HepG2 (cell line): ENCODE results near the gene FIBP. TPM values are rescaled to one million over a fixed set of nuclear protein-coding genes. Genes with fewer than 3 reads are reported as not detected.

Experiments used
- MEIS2 ChIP-seq: sonication (generic); formaldehyde crosslinking; IDR thresholded peaks from 2 replicates; pipeline ENCODE4 v1.9.0; 2021; ENCODE audit warnings: mild to moderate bottlenecking, missing genetic modification reagents
- MYC ChIP-seq: sonication (generic); formaldehyde crosslinking; IDR thresholded peaks from 2 replicates; pipeline ENCODE4 v1.9.0; 2021; ENCODE audit warnings: missing genetic modification reagents, borderline replicate concordance
- REPIN1 ChIP-seq: sonication (generic); formaldehyde crosslinking; IDR thresholded peaks from 2 replicates; pipeline ENCODE4 v1.8.0; 2022; ENCODE audit warnings: missing genetic modification reagents, low read depth, mild to moderate bottlenecking, borderline replicate concordance
- TSC22D2 ChIP-seq: sonication (generic); formaldehyde crosslinking; IDR thresholded peaks from 2 replicates; pipeline ENCODE4 v1.5.1; 2020; ENCODE audit warnings: missing genetic modification reagents, mild to moderate bottlenecking, borderline replicate concordance
- ZBTB7B ChIP-seq: sonication (generic); formaldehyde crosslinking; IDR thresholded peaks from 2 replicates; pipeline ENCODE4 v1.4.0; 2020; ENCODE audit warnings: missing genetic modification reagents
- ZMYM3 ChIP-seq: sonication (generic); formaldehyde crosslinking; IDR thresholded peaks from 2 replicates; pipeline ENCODE4 v1.5.1; 2020; ENCODE audit warnings: mild to moderate bottlenecking, missing genetic modification reagents
- ZNF747 ChIP-seq: sonication (generic); formaldehyde crosslinking; IDR thresholded peaks from 2 replicates; pipeline ENCODE4 v1.8.1; 2023; ENCODE audit warnings: missing genetic modification reagents, mild to moderate bottlenecking, borderline replicate concordance
- ZNF775 ChIP-seq: sonication (generic); formaldehyde crosslinking; IDR thresholded peaks from 2 replicates; pipeline ENCODE4 v1.4.0; 2020; ENCODE audit warnings: missing genetic modification reagents, mild to moderate bottlenecking, moderate library complexity, borderline replicate concordance
- polyA plus RNA-seq, 8 experiments: library from polyadenylated mRNA; depleted of rRNA in 3 of 8; stranded (reverse) in 7 of 8; unstranded in 1 of 8; fragments of >200 nt; fragmentation: Illumina TruSeq in 4 of 8; extraction: Trizol in 4 of 8; gene quantifications; 2 replicates each; pipeline versions ENCODE4 v1.2.1 to v1.2.3, GENCODE V29; 2011 to 2016; ENCODE audit warnings: low read depth in 4 of 8, missing spikeins in 1 of 8, mixed read lengths in 1 of 8; ENCODE audit not compliant: insufficient read depth in 1 of 8
- total RNA-seq, 5 experiments: library from RNA; depleted of rRNA; stranded (reverse); fragments of >200 nt; fragmentation: Illumina TruSeq; extraction: Trizol; gene quantifications; 2 replicates each; pipeline ENCODE4 v1.2.3, GENCODE V29; 2016; ENCODE audit warnings: low read depth in 1 of 5
- TF ChIP-seq, protein P1 (sequence below): sonication (generic); formaldehyde crosslinking; IDR thresholded peaks from 2 replicates; pipeline ENCODE4 v1.4.0; 2020; ENCODE audit warnings: mild to moderate bottlenecking, missing genetic modification reagents
- TF ChIP-seq, protein P2 (sequence below): sonication (generic); formaldehyde crosslinking; IDR thresholded peaks from 2 replicates; pipeline ENCODE4 v1.5.1; 2020; ENCODE audit warnings: mild to moderate bottlenecking, missing genetic modification reagents, moderate library complexity
- TF ChIP-seq, protein P3 (sequence below): sonication (generic); formaldehyde crosslinking; IDR thresholded peaks from 2 replicates; pipeline ENCODE4 v1.4.0; 2020; ENCODE audit warnings: low read depth, missing genetic modification reagents
- TF ChIP-seq, protein P4 (sequence below): sonication (generic); formaldehyde crosslinking; IDR thresholded peaks from 2 replicates; pipeline ENCODE4 v1.9.0; 2022; ENCODE audit warnings: missing genetic modification reagents, mild to moderate bottlenecking, borderline replicate concordance
- TF ChIP-seq, protein P5 (sequence below): IDR thresholded peaks from 2 replicates; pipeline ENCODE4 v1.6.1; 2012; ENCODE audit warnings: low read depth, low read length, improper control_type of control experiment
- TF ChIP-seq, protein P6 (sequence below): sonication (generic); formaldehyde crosslinking; IDR thresholded peaks from 2 replicates; pipeline ENCODE4 v1.5.1; 2020; ENCODE audit warnings: missing genetic modification reagents, mild to moderate bottlenecking, borderline replicate concordance

Gene FIBP
- total and polyA plus RNA-seq, 2 of the 13 experiments (the other 11 are each of a cell fraction or from before 2014, with no cell fraction given): 42.9 to 62.1 TPM

DNA sequence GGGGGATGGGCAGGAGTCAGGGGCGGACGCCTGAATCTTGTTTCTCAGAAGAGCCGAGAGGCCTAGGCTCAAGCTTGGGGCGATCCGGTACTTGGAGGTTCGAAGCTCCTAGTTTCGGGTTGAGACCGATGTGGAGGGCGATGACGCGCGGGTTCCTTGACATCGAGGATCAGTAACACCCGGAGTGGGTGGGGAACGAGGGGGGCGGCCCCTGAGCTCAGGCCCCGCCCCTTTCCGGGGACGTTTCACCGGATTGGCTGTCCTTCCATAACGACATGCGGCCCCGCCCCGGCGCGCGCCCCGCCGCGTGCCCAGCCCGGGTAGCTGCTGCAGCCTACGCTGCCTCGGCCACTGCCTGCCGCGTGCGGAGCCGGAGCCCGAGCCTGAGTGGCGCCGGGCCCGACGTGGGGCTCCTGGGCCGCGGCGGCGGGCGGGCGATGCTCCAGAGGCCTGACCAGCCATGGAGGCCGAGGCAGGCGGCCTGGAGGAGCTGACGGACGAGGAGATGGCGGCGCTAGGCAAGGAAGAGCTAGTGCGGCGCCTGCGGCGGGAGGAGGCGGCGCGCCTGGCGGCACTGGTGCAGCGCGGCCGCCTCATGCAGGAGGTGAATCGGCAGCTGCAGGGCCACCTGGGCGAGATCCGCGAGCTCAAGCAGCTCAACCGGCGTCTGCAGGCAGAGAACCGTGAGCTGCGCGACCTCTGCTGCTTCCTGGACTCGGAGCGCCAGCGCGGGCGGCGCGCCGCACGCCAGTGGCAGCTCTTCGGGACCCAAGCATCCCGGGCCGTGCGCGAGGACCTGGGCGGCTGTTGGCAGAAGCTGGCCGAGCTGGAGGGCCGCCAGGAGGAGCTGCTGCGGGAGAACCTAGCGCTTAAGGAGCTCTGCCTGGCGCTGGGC lies 2.3 kb upstream of the FIBP start, which contains the start of gene CCDC85B (continued):
- TF ChIP-seq, protein P1, sequence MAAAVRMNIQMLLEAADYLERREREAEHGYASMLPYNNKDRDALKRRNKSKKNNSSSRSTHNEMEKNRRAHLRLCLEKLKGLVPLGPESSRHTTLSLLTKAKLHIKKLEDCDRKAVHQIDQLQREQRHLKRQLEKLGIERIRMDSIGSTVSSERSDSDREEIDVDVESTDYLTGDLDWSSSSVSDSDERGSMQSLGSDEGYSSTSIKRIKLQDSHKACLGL: no peak; the same call in 1 of the 2 replicates
- TF ChIP-seq REPIN1 (CRISPR knock-in tag): peak; percentile 82
- TF ChIP-seq, protein P2, sequence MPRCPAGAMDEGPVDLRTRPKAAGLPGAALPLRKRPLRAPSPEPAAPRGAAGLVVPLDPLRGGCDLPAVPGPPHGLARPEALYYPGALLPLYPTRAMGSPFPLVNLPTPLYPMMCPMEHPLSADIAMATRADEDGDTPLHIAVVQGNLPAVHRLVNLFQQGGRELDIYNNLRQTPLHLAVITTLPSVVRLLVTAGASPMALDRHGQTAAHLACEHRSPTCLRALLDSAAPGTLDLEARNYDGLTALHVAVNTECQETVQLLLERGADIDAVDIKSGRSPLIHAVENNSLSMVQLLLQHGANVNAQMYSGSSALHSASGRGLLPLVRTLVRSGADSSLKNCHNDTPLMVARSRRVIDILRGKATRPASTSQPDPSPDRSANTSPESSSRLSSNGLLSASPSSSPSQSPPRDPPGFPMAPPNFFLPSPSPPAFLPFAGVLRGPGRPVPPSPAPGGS: peak; percentile 85; the same call in 1 of the 2 replicates
- 0 out of 2 replicates have a peak, but pooled peaks have one; percentile 72 for TF ChIP-seq TSC22D2 (CRISPR knock-in tag)
- TF ChIP-seq, protein P3, sequence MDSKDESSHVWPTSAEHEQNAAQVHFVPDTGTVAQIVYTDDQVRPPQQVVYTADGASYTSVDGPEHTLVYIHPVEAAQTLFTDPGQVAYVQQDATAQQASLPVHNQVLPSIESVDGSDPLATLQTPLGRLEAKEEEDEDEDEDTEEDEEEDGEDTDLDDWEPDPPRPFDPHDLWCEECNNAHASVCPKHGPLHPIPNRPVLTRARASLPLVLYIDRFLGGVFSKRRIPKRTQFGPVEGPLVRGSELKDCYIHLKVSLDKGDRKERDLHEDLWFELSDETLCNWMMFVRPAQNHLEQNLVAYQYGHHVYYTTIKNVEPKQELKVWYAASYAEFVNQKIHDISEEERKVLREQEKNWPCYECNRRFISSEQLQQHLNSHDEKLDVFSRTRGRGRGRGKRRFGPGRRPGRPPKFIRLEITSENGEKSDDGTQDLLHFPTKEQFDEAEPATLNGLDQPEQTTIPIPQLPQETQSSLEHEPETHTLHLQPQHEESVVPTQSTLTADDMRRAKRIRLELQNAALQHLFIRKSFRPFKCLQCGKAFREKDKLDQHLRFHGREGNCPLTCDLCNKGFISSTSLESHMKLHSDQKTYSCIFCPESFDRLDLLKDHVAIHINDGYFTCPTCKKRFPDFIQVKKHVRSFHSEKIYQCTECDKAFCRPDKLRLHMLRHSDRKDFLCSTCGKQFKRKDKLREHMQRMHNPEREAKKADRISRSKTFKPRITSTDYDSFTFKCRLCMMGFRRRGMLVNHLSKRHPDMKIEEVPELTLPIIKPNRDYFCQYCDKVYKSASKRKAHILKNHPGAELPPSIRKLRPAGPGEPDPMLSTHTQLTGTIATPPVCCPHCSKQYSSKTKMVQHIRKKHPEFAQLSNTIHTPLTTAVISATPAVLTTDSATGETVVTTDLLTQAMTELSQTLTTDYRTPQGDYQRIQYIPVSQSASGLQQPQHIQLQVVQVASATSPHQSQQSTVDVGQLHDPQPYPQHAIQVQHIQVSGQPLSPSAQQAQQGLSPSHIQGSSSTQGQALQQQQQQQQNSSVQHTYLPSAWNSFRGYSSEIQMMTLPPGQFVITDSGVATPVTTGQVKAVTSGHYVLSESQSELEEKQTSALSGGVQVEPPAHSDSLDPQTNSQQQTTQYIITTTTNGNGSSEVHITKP (CRISPR knock-in tag): no peak
- TF ChIP-seq, protein P4, sequence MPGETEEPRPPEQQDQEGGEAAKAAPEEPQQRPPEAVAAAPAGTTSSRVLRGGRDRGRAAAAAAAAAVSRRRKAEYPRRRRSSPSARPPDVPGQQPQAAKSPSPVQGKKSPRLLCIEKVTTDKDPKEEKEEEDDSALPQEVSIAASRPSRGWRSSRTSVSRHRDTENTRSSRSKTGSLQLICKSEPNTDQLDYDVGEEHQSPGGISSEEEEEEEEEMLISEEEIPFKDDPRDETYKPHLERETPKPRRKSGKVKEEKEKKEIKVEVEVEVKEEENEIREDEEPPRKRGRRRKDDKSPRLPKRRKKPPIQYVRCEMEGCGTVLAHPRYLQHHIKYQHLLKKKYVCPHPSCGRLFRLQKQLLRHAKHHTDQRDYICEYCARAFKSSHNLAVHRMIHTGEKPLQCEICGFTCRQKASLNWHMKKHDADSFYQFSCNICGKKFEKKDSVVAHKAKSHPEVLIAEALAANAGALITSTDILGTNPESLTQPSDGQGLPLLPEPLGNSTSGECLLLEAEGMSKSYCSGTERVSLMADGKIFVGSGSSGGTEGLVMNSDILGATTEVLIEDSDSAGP (CRISPR knock-in tag): 0 out of 2 replicates have a peak, but pooled peaks have one; percentile 25
- TF ChIP-seq ZBTB7B (CRISPR knock-in tag): no peak; the same call in 1 of the 2 replicates
- peak; percentile 46; the same call in 1 of the 2 replicates for TF ChIP-seq ZNF747 (CRISPR knock-in tag)
- TF ChIP-seq, protein P5, sequence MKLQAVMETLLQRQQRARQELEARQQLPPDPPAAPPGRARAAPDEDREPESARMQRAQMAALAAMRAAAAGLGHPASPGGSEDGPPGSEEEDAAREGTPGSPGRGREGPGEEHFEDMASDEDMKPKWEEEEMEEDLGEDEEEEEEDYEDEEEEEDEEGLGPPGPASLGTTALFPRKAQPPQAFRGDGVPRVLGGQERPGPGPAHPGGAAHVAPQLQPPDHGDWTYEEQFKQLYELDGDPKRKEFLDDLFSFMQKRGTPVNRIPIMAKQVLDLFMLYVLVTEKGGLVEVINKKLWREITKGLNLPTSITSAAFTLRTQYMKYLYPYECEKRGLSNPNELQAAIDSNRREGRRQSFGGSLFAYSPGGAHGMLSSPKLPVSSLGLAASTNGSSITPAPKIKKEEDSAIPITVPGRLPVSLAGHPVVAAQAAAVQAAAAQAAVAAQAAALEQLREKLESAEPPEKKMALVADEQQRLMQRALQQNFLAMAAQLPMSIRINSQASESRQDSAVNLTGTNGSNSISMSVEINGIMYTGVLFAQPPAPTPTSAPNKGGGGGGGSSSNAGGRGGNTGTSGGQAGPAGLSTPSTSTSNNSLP: 0 out of 2 replicates have a peak, but pooled peaks have one; percentile 14
- TF ChIP-seq, protein P6, sequence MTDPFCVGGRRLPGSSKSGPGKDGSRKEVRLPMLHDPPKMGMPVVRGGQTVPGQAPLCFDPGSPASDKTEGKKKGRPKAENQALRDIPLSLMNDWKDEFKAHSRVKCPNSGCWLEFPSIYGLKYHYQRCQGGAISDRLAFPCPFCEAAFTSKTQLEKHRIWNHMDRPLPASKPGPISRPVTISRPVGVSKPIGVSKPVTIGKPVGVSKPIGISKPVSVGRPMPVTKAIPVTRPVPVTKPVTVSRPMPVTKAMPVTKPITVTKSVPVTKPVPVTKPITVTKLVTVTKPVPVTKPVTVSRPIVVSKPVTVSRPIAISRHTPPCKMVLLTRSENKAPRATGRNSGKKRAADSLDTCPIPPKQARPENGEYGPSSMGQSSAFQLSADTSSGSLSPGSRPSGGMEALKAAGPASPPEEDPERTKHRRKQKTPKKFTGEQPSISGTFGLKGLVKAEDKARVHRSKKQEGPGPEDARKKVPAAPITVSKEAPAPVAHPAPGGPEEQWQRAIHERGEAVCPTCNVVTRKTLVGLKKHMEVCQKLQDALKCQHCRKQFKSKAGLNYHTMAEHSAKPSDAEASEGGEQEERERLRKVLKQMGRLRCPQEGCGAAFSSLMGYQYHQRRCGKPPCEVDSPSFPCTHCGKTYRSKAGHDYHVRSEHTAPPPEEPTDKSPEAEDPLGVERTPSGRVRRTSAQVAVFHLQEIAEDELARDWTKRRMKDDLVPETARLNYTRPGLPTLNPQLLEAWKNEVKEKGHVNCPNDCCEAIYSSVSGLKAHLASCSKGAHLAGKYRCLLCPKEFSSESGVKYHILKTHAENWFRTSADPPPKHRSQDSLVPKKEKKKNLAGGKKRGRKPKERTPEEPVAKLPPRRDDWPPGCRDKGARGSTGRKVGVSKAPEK (CRISPR knock-in tag): no peak
- peak; percentile 98 for TF ChIP-seq MYC (CRISPR knock-in tag)
- TF ChIP-seq MEIS2 (CRISPR knock-in tag): peak; percentile 93
- TF ChIP-seq ZMYM3 (CRISPR knock-in tag): no peak
- no peak for TF ChIP-seq ZNF775 (CRISPR knock-in tag)
